H1 (cell line): ENCODE measurements around the gene SHISA8. TPM values are rescaled to one million over a fixed set of nuclear protein-coding genes. Genes with fewer than 3 reads are reported as not detected.

Source experiments
- CBX8 ChIP-seq: fragments of 300-800, 300-1000 bp; sonication (generic); IDR thresholded peaks from 2 replicates; pipeline ENCODE4 v1.7.1; 2016; ENCODE audit warnings: low read depth, low read length, borderline replicate concordance
- CEBPB ChIP-seq: IDR thresholded peaks from 2 replicates; pipeline ENCODE4 v1.6.1; 2012; ENCODE audit warnings: low read depth, low read length
- CHD2 ChIP-seq: IDR thresholded peaks from 2 replicates; pipeline ENCODE4 v1.6.1; 2012; ENCODE audit warnings: low read length, improper control_type of control experiment
- GTF2F1 ChIP-seq: IDR thresholded peaks from 2 replicates; pipeline ENCODE4 v1.6.1; 2012; ENCODE audit warnings: low read depth, low read length, improper control_type of control experiment, borderline replicate concordance
- HDAC2 ChIP-seq, 2 experiments: fragments of 300-600 bp in 1 of 2; sonication (generic) in 1 of 2; IDR thresholded peaks; 2 replicates each; pipeline ENCODE4 v1.6.1; 2011 to 2012; ENCODE audit warnings: low read depth in 2 of 2, low read length in 2 of 2, mild to moderate bottlenecking in 2 of 2, moderate library complexity in 2 of 2, borderline replicate concordance in 1 of 2, inconsistent platforms in 1 of 2
- NANOG ChIP-seq: IDR thresholded peaks from 2 replicates; pipeline ENCODE4 v1.6.1; 2011; ENCODE audit warnings: low read length, low read depth, mild to moderate bottlenecking, inconsistent platforms; ENCODE audit not compliant: insufficient read depth, poor library complexity, severe bottlenecking
- NRF1 ChIP-seq: IDR thresholded peaks from 2 replicates; pipeline ENCODE4 v1.6.1; 2011; ENCODE audit warnings: mild to moderate bottlenecking, low read depth, low read length, improper control_type of control experiment
- POLR2A ChIP-seq, 2 experiments: IDR thresholded peaks; 1 replicate in 1 of 2; 2 replicates in 1 of 2; pipeline ENCODE4 v1.6.1; 2011; ENCODE audit warnings: low read depth in 2 of 2, low read length in 2 of 2, mild to moderate bottlenecking in 2 of 2; ENCODE audit errors: control extremely low read depth in 1 of 2
- POLR2AphosphoS5 ChIP-seq: IDR thresholded peaks from 2 replicates; pipeline ENCODE4 v1.6.1; 2011; ENCODE audit warnings: low read depth, low read length
- SIN3A ChIP-seq, 2 experiments: IDR thresholded peaks in 1 of 2; conservative IDR thresholded peaks in 1 of 2; 2 replicates each; pipeline ENCODE4 v1.6.1; 2011 to 2012; ENCODE audit warnings: low read length in 2 of 2, improper control_type of control experiment in 1 of 2, low read depth in 1 of 2, mild to moderate bottlenecking in 1 of 2
- polyA plus RNA-seq, 7 experiments: library from polyadenylated mRNA; depleted of rRNA in 3 of 7; stranded (reverse) in 5 of 7; unstranded in 2 of 7; fragments of >200 nt in 5 of 7; fragments of 200-250 nt in 2 of 7; gene quantifications; 1 replicate in 5 of 7; 2 replicates in 1 of 7; 4 replicates in 1 of 7; pipeline versions ENCODE4 v1.2.1 to v1.2.3, GENCODE V29; 2011 to 2013; ENCODE audit warnings: missing spikeins in 2 of 7, mixed read lengths in 2 of 7
- total RNA-seq: library from RNA; stranded (reverse); fragmentation: NEBNext Ultra II Directional; extraction: Animal tissue kit (Norgen Biotek cat#: 25700); gene quantifications from 2 replicates; pipeline ENCODE4 v1.2.1, GENCODE V29; 2021
- TF ChIP-seq, protein P1 (sequence below): fragments of 300-600 bp; sonication (generic); IDR thresholded peaks from 2 replicates; pipeline ENCODE4 v1.7.1; 2012; ENCODE audit warnings: low read length, moderate library complexity, mild to moderate bottlenecking, inconsistent platforms; ENCODE audit not compliant: insufficient replicate concordance

The SHISA8 gene
- total and polyA plus RNA-seq, 2 of the 8 experiments (the other 6 are each of a cell fraction or from before 2014, with no cell fraction given), result 0.14 to 0.89 TPM

DNA sequence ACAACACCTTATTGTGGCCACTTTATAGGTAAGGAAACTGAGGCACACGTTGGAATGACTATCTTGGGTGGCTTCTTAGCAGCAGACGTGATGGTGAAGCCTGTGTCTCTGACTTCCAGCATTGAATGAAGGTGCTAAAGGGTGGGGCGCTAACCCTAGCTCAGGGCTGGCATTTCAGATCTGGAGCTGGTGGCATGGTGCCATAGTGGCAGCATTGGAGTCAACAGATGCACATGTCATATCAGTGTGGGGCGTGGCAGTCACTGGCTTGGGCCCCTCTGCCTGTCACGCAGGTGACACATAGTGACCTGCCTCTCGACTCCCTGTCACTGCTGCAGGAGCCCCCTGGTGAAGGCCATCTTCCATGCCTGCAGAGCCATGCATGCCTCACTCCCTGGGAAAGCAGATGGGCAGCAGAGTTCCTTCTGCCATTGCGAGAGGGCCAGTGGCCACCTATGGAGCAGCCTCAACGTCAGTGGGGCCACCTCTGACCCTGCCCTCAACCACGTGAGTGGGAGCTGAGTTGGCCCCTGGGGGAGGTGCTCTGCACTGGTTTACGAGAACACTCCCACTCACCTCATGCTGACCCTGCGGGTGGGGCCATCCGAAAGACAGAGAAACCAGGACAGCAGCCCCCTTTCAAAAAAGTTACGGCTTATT is 14.8 kb downstream of the SHISA8 start (continued):
- TF ChIP-seq, protein P1, sequence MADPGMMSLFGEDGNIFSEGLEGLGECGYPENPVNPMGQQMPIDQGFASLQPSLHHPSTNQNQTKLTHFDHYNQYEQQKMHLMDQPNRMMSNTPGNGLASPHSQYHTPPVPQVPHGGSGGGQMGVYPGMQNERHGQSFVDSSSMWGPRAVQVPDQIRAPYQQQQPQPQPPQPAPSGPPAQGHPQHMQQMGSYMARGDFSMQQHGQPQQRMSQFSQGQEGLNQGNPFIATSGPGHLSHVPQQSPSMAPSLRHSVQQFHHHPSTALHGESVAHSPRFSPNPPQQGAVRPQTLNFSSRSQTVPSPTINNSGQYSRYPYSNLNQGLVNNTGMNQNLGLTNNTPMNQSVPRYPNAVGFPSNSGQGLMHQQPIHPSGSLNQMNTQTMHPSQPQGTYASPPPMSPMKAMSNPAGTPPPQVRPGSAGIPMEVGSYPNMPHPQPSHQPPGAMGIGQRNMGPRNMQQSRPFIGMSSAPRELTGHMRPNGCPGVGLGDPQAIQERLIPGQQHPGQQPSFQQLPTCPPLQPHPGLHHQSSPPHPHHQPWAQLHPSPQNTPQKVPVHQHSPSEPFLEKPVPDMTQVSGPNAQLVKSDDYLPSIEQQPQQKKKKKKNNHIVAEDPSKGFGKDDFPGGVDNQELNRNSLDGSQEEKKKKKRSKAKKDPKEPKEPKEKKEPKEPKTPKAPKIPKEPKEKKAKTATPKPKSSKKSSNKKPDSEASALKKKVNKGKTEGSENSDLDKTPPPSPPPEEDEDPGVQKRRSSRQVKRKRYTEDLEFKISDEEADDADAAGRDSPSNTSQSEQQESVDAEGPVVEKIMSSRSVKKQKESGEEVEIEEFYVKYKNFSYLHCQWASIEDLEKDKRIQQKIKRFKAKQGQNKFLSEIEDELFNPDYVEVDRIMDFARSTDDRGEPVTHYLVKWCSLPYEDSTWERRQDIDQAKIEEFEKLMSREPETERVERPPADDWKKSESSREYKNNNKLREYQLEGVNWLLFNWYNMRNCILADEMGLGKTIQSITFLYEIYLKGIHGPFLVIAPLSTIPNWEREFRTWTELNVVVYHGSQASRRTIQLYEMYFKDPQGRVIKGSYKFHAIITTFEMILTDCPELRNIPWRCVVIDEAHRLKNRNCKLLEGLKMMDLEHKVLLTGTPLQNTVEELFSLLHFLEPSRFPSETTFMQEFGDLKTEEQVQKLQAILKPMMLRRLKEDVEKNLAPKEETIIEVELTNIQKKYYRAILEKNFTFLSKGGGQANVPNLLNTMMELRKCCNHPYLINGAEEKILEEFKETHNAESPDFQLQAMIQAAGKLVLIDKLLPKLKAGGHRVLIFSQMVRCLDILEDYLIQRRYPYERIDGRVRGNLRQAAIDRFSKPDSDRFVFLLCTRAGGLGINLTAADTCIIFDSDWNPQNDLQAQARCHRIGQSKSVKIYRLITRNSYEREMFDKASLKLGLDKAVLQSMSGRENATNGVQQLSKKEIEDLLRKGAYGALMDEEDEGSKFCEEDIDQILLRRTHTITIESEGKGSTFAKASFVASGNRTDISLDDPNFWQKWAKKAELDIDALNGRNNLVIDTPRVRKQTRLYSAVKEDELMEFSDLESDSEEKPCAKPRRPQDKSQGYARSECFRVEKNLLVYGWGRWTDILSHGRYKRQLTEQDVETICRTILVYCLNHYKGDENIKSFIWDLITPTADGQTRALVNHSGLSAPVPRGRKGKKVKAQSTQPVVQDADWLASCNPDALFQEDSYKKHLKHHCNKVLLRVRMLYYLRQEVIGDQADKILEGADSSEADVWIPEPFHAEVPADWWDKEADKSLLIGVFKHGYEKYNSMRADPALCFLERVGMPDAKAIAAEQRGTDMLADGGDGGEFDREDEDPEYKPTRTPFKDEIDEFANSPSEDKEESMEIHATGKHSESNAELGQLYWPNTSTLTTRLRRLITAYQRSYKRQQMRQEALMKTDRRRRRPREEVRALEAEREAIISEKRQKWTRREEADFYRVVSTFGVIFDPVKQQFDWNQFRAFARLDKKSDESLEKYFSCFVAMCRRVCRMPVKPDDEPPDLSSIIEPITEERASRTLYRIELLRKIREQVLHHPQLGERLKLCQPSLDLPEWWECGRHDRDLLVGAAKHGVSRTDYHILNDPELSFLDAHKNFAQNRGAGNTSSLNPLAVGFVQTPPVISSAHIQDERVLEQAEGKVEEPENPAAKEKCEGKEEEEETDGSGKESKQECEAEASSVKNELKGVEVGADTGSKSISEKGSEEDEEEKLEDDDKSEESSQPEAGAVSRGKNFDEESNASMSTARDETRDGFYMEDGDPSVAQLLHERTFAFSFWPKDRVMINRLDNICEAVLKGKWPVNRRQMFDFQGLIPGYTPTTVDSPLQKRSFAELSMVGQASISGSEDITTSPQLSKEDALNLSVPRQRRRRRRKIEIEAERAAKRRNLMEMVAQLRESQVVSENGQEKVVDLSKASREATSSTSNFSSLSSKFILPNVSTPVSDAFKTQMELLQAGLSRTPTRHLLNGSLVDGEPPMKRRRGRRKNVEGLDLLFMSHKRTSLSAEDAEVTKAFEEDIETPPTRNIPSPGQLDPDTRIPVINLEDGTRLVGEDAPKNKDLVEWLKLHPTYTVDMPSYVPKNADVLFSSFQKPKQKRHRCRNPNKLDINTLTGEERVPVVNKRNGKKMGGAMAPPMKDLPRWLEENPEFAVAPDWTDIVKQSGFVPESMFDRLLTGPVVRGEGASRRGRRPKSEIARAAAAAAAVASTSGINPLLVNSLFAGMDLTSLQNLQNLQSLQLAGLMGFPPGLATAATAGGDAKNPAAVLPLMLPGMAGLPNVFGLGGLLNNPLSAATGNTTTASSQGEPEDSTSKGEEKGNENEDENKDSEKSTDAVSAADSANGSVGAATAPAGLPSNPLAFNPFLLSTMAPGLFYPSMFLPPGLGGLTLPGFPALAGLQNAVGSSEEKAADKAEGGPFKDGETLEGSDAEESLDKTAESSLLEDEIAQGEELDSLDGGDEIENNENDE, result no peak
- no peak for TF ChIP-seq NRF1
- no peak; the same call in 1 of the 2 replicates for TF ChIP-seq POLR2AphosphoS5
- TF ChIP-seq GTF2F1, result no peak
- no peak; a peak in 1 of 3 replicates for TF ChIP-seq POLR2A (IDR thresholded peaks at IDR 0.05; ENCODE audit: control extremely low read depth in 1 of 2, low read depth in 2 of 2, low read length in 2 of 2)
- no peak for TF ChIP-seq NANOG
- no peak for TF ChIP-seq HDAC2 (IDR thresholded peaks at IDR 0.05; ENCODE audit: borderline replicate concordance in 1 of 2, low read depth in 2 of 2, low read length in 2 of 2)
- no peak for TF ChIP-seq CBX8
- TF ChIP-seq SIN3A (conservative IDR thresholded peaks at IDR 0.05 in 1 of 2, IDR thresholded peaks at IDR 0.05 in 1 of 2; ENCODE audit: low read depth in 1 of 2, low read length in 2 of 2), result no peak
- TF ChIP-seq CEBPB, result no peak
- no peak for TF ChIP-seq CHD2
- TF ChIP-seq, all 59 proteins: peak for 0
